ENCODE measurements around the gene TANC1.

TANC1 gene

GRCh38 chr2:159101755-159102489 is 133.5 kb downstream of the TANC1 start:
- H2AK5ac ChIP-seq (ENCODE audit: low read length), result no peak overlapping the region
- no peak overlapping the region for H4K12ac ChIP-seq (ENCODE audit: low read depth, low read length)
- WGBS (ENCODE audit: extremely low coverage, insufficient coverage, insufficient read length), result no CpG with 5 or more reads among the region's 8 CpGs
- no peak overlapping the region for H3K9ac ChIP-seq (ENCODE audit: low read length)
- H2BK12ac ChIP-seq (ENCODE audit: low read length), result no peak overlapping the region
- H3K4me1 ChIP-seq (ENCODE audit: control insufficient read depth in 1 of 2, insufficient read depth in 2 of 2, low read length in 2 of 2), result peaks cover 2 to 6% of the 10 kb centered on the region in 2 experiments
- H3K79me2 ChIP-seq (ENCODE audit: control insufficient read depth, insufficient read depth, low read length, poor library complexity), result peaks cover 1% of the 10 kb centered on the region
- no peaks in the 10 kb centered on the region for H3K36me3 ChIP-seq (ENCODE audit: control insufficient read depth in 1 of 2, insufficient read depth in 2 of 2, low read length in 2 of 2)
- H3K27ac ChIP-seq (ENCODE audit: low read depth, low read length), result no peak overlapping the region
- H3K14ac ChIP-seq (ENCODE audit: low read length), result no peak overlapping the region
- no peak overlapping the region for H3K4me2 ChIP-seq (ENCODE audit: low read length)
- no peaks in the 10 kb centered on the region for H3K9me3 ChIP-seq (ENCODE audit: insufficient read depth, low read depth, low read length)
- no peak overlapping the region for H4K91ac ChIP-seq (ENCODE audit: low read depth, low read length)
- no peak for DNase-seq
- no peak overlapping the region for H2BK5ac ChIP-seq (ENCODE audit: low read depth, low read length, poor library complexity)
- no peak overlapping the region for H3K23ac ChIP-seq (ENCODE audit: low read length)
- no peaks in the 10 kb centered on the region for H3K27me3 ChIP-seq (ENCODE audit: insufficient read depth, low read length)
- H4K8ac ChIP-seq (ENCODE audit: low read depth, low read length), result no peak overlapping the region
- H3K18ac ChIP-seq (ENCODE audit: low read length), result no peak overlapping the region
- H3K4ac ChIP-seq (ENCODE audit: low read depth, low read length), result no peak overlapping the region
- no peak overlapping the region for H3K4me3 ChIP-seq (ENCODE audit: low read depth, low read length)
- H3K79me1 ChIP-seq (ENCODE audit: low read length), result peaks cover 3% of the 10 kb centered on the region
- no peak overlapping the region for H2BK120ac ChIP-seq (ENCODE audit: insufficient read depth, low read length, poor library complexity)
- H2AFZ ChIP-seq (ENCODE audit: insufficient read depth, low read length, poor library complexity), result no peak overlapping the region

DNA sequence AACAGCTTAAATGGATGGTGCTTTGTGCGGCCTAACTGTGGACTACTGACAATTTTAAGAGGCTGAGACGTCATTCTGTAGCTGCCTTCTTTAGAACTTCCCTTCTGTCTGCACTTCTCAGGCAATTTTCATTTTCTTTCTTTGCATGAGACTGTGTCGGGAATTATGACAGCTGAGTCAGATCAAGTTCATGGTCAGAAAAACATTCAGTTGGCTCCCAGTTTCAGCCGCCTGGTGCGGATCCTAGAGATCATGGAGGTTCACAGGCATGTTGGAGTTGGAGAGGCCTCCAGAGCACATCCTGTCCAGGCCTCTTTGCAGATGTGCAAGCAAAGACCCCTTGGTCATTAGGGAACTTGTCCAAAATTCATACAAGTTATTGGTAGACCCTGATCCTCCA is 135.0 kb downstream of the TANC1 start:
- Histone ChIP-seq H3K27ac (ENCODE audit: low read depth, low read length) (no peak overlapping the region), H3K4me3 (ENCODE audit: low read depth, low read length) (no peak overlapping the region), H3K9me3 (ENCODE audit: insufficient read depth, low read depth, low read length) (no peaks in the 10 kb centered on the region), H2BK120ac (ENCODE audit: insufficient read depth, low read length, poor library complexity) (no peak overlapping the region), H4K8ac (ENCODE audit: low read depth, low read length) (no peak overlapping the region), H3K4me2 (ENCODE audit: low read length) (no peak overlapping the region), H2BK12ac (ENCODE audit: low read length) (no peak overlapping the region), H3K14ac (ENCODE audit: low read length) (no peak overlapping the region), H3K79me2 (ENCODE audit: control insufficient read depth, insufficient read depth, low read length, poor library complexity) (no peaks in the 10 kb centered on the region), H4K91ac (ENCODE audit: low read depth, low read length) (no peak overlapping the region), H3K9ac (ENCODE audit: low read length) (no peak overlapping the region), H4K12ac (ENCODE audit: low read depth, low read length) (no peak overlapping the region), H3K23ac (ENCODE audit: low read length) (no peak overlapping the region), H2BK5ac (ENCODE audit: low read depth, low read length, poor library complexity) (no peak overlapping the region), H3K36me3 (ENCODE audit: control insufficient read depth in 1 of 2, insufficient read depth in 2 of 2, low read length in 2 of 2) (no peaks in the 10 kb centered on the region), H2AFZ (ENCODE audit: insufficient read depth, low read length, poor library complexity) (no peak overlapping the region), H3K18ac (ENCODE audit: low read length) (no peak overlapping the region), H3K79me1 (ENCODE audit: low read length) (peaks cover 3% of the 10 kb centered on the region), H3K4ac (ENCODE audit: low read depth, low read length) (no peak overlapping the region), H3K27me3 (ENCODE audit: insufficient read depth, low read length) (no peaks in the 10 kb centered on the region), H2AK5ac (ENCODE audit: low read length) (no peak overlapping the region), H3K4me1 (ENCODE audit: control insufficient read depth in 1 of 2, insufficient read depth in 2 of 2, low read length in 2 of 2) (peaks cover 5 to 13% of the 10 kb centered on the region in 2 experiments)
- no peak for DNase-seq
- no CpG with 5 or more reads among the region's 5 CpGs for WGBS (ENCODE audit: extremely low coverage, insufficient coverage, insufficient read length)

DNA sequence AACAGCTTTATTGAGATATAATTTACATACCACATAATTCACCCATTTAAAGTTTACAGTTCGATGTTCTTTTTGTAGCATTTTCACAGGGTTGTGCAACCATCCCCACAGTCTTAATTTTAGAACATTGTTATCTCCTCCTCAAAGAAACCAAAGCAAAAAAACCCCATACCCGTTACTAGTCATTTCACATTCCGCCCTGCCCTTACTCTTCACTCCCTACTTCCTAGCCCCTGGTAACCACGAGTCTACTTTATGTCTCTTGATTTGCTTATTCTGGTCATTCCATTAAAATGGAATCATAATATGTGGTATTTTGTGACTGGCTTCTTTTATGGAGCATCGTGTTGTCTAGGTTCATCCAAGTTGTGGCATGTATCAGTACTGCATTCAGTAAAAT is 137.7 kb downstream of the TANC1 start:
- Histone ChIP-seq H3K9me3 (ENCODE audit: insufficient read depth, low read depth, low read length) (no peaks in the 10 kb centered on the region), H3K79me2 (ENCODE audit: control insufficient read depth, insufficient read depth, low read length, poor library complexity) (peaks cover 2% of the 10 kb centered on the region), H2AFZ (ENCODE audit: insufficient read depth, low read length, poor library complexity) (no peak overlapping the region), H3K14ac (ENCODE audit: low read length) (no peak overlapping the region), H2BK120ac (ENCODE audit: insufficient read depth, low read length, poor library complexity) (no peak overlapping the region), H3K18ac (ENCODE audit: low read length) (no peak overlapping the region), H3K23ac (ENCODE audit: low read length) (no peak overlapping the region), H3K27me3 (ENCODE audit: insufficient read depth, low read length) (no peaks in the 10 kb centered on the region), H3K9ac (ENCODE audit: low read length) (no peak overlapping the region), H4K91ac (ENCODE audit: low read depth, low read length) (no peak overlapping the region), H3K4me2 (ENCODE audit: low read length) (no peak overlapping the region), H2BK12ac (ENCODE audit: low read length) (no peak overlapping the region), H2AK5ac (ENCODE audit: low read length) (no peak overlapping the region), H4K12ac (ENCODE audit: low read depth, low read length) (no peak overlapping the region), H2BK5ac (ENCODE audit: low read depth, low read length, poor library complexity) (no peak overlapping the region), H3K36me3 (ENCODE audit: control insufficient read depth in 1 of 2, insufficient read depth in 2 of 2, low read length in 2 of 2) (peaks cover 2% of the 10 kb centered on the region in 2 experiments), H3K27ac (ENCODE audit: low read depth, low read length) (no peak overlapping the region), H3K4me1 (ENCODE audit: control insufficient read depth in 1 of 2, insufficient read depth in 2 of 2, low read length in 2 of 2) (peaks cover 3 to 18% of the 10 kb centered on the region in 2 experiments), H3K79me1 (ENCODE audit: low read length) (peaks cover 2% of the 10 kb centered on the region), H3K4ac (ENCODE audit: low read depth, low read length) (no peak overlapping the region), H3K4me3 (ENCODE audit: low read depth, low read length) (no peak overlapping the region), H4K8ac (ENCODE audit: low read depth, low read length) (no peak overlapping the region)
- WGBS (ENCODE audit: extremely low coverage, insufficient coverage, insufficient read length), result no CpG with 5 or more reads among the region's 5 CpGs
- DNase-seq, result no peak

DNA sequence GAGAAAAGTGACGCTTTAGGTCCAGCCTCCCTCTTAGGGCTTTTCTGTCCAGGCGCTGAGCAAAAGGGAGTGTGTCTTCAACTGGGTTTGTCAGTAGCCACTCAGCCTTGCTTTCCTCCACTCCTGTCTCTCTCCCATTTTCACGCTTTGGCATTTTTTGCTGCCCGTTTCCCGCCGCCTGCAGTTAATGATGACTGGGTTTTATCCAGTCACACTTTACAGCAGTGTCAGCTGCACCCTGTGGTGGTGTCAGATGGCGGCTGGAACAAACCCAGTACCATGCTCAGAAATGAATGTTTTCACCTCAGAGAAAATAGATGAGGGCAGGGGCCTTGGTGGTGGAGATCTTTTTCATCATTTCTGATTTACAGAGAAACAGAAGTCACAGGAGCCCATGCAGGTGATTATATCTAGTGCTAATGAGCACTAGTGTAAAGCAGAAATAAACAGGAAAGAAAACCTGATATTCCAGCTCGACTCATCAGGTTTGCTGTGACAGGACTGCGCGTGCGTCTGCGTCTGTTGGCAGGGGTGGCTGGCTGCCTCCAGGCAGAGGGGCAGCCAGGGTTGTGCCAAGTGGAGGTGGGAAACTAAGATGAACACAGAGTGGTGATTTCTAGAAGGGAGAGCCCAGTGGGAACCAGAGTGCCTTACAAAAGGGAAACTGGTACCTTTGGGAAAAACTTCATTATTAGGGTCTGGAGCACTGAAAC is 139.9 kb downstream of the TANC1 start:
- no peak overlapping the region for H3K14ac ChIP-seq (ENCODE audit: low read length)
- peaks cover 6 to 7% of the 10 kb centered on the region in 2 experiments for H3K36me3 ChIP-seq (ENCODE audit: control insufficient read depth in 1 of 2, insufficient read depth in 2 of 2, low read length in 2 of 2)
- H3K18ac ChIP-seq (ENCODE audit: low read length), result peak overlapping the region; percentile 16
- no peak overlapping the region for H3K27ac ChIP-seq (ENCODE audit: low read depth, low read length)
- H3K4me3 ChIP-seq (ENCODE audit: low read depth, low read length), result no peak overlapping the region
- H2BK5ac ChIP-seq (ENCODE audit: low read depth, low read length, poor library complexity), result no peak overlapping the region
- H2BK12ac ChIP-seq (ENCODE audit: low read length), result peak overlapping the region; percentile 46
- DNase-seq, result peak in 1 of 2 donors; percentile 46
- peaks cover 3 to 17% of the 10 kb centered on the region in 2 experiments for H3K4me1 ChIP-seq (ENCODE audit: control insufficient read depth in 1 of 2, insufficient read depth in 2 of 2, low read length in 2 of 2)
- H3K4ac ChIP-seq (ENCODE audit: low read depth, low read length), result no peak overlapping the region
- no peak overlapping the region for H3K9ac ChIP-seq (ENCODE audit: low read length)
- H3K4me2 ChIP-seq (ENCODE audit: low read length), result no peak overlapping the region
- H4K12ac ChIP-seq (ENCODE audit: low read depth, low read length), result no peak overlapping the region
- no peaks in the 10 kb centered on the region for H3K9me3 ChIP-seq (ENCODE audit: insufficient read depth, low read depth, low read length)
- H3K27me3 ChIP-seq (ENCODE audit: insufficient read depth, low read length), result no peaks in the 10 kb centered on the region
- H2AFZ ChIP-seq (ENCODE audit: insufficient read depth, low read length, poor library complexity), result peak overlapping the region; percentile 44
- no peak overlapping the region for H2AK5ac ChIP-seq (ENCODE audit: low read length)
- H2BK120ac ChIP-seq (ENCODE audit: insufficient read depth, low read length, poor library complexity), result no peak overlapping the region
- peaks cover 2% of the 10 kb centered on the region for H3K79me2 ChIP-seq (ENCODE audit: control insufficient read depth, insufficient read depth, low read length, poor library complexity)
- no peak overlapping the region for H4K8ac ChIP-seq (ENCODE audit: low read depth, low read length)
- peaks cover 2% of the 10 kb centered on the region for H3K79me1 ChIP-seq (ENCODE audit: low read length)
- H3K23ac ChIP-seq (ENCODE audit: low read length), result no peak overlapping the region
- no peak overlapping the region for H4K91ac ChIP-seq (ENCODE audit: low read depth, low read length)
- WGBS (ENCODE audit: extremely low coverage, insufficient coverage, insufficient read length), result no CpG with 5 or more reads among the region's 12 CpGs

All from trophoblast cell (in vitro differentiated cells and primary cell).